ENCODE measurements around the gene TRMU.

The TRMU gene

GRCh38 chr22:46370584-46371291 is 35.2 kb downstream of the TRMU start:
- TF ChIP-seq TEAD4 (IDR thresholded peaks at IDR 0.05) (no peak), ZBTB7A (IDR thresholded peaks at IDR 0.05; ENCODE audit: low read depth) (no peak), MAX (IDR thresholded peaks at IDR 0.05) (no peak), EP300 (IDR thresholded peaks at IDR 0.05; ENCODE audit: borderline replicate concordance) (no peak), CREB1 (IDR thresholded peaks at IDR 0.05; ENCODE audit: low read depth) (no peak), USF1 (IDR thresholded peaks at IDR 0.05) (no peak), RAD21 (IDR thresholded peaks at IDR 0.05; ENCODE audit: low read depth) (no peak)

GRCh38 chr22:46371623-46372226 is 36.2 kb downstream of the TRMU start:
- TF ChIP-seq RAD21 (IDR thresholded peaks at IDR 0.05; ENCODE audit: low read depth) = no peak
- TF ChIP-seq CEBPB (IDR thresholded peaks at IDR 0.05) = no peak
- TF ChIP-seq YY1 (IDR thresholded peaks at IDR 0.05; ENCODE audit: low read depth) = no peak
- TF ChIP-seq ZBTB7A (IDR thresholded peaks at IDR 0.05; ENCODE audit: low read depth) = no peak
- TF ChIP-seq TEAD4 (IDR thresholded peaks at IDR 0.05) = no peak
- no peak for TF ChIP-seq REST (IDR thresholded peaks at IDR 0.05; ENCODE audit: low read depth)
- no peak for TF ChIP-seq CREB1 (IDR thresholded peaks at IDR 0.05; ENCODE audit: low read depth)

- TF ChIP-seq ZBTB7A (IDR thresholded peaks at IDR 0.05; ENCODE audit: low read depth) = no peak
- no peak for TF ChIP-seq TCF12 (IDR thresholded peaks at IDR 0.05; ENCODE audit: low read depth)
- no peak for TF ChIP-seq FOXM1 (IDR thresholded peaks at IDR 0.05; ENCODE audit: borderline replicate concordance, low read depth)
- no peak for TF ChIP-seq TEAD4 (IDR thresholded peaks at IDR 0.05)
- no peak for TF ChIP-seq CEBPB (IDR thresholded peaks at IDR 0.05)
- no peak for TF ChIP-seq YY1 (IDR thresholded peaks at IDR 0.05; ENCODE audit: low read depth)
- TF ChIP-seq NFIC (IDR thresholded peaks at IDR 0.05) = no peak
- no peak for TF ChIP-seq USF1 (IDR thresholded peaks at IDR 0.05)
- TF ChIP-seq EP300 (IDR thresholded peaks at IDR 0.05; ENCODE audit: borderline replicate concordance) = no peak
- TF ChIP-seq CREB1 (IDR thresholded peaks at IDR 0.05; ENCODE audit: low read depth) = no peak
- no peak for TF ChIP-seq RAD21 (IDR thresholded peaks at IDR 0.05; ENCODE audit: low read depth)
- TF ChIP-seq EGR1 (IDR thresholded peaks at IDR 0.05) = no peak
Observed at GRCh38 chr22:46372686-46373085, 37.2 kb downstream of the TRMU start.

- no peak for TF ChIP-seq EP300 (IDR thresholded peaks at IDR 0.05; ENCODE audit: borderline replicate concordance)
- no peak for TF ChIP-seq NFIC (IDR thresholded peaks at IDR 0.05)
- TF ChIP-seq MAX (IDR thresholded peaks at IDR 0.05) = no peak
- TF ChIP-seq TEAD4 (IDR thresholded peaks at IDR 0.05) = no peak
- no peak for TF ChIP-seq REST (IDR thresholded peaks at IDR 0.05; ENCODE audit: low read depth)
- no peak for TF ChIP-seq FOXM1 (IDR thresholded peaks at IDR 0.05; ENCODE audit: borderline replicate concordance, low read depth)
- TF ChIP-seq ZBTB7A (IDR thresholded peaks at IDR 0.05; ENCODE audit: low read depth) = no peak
- no peak for TF ChIP-seq CREB1 (IDR thresholded peaks at IDR 0.05; ENCODE audit: low read depth)
- no peak for TF ChIP-seq TCF12 (IDR thresholded peaks at IDR 0.05; ENCODE audit: low read depth)
- TF ChIP-seq YY1 (IDR thresholded peaks at IDR 0.05; ENCODE audit: low read depth) = no peak
Observed at GRCh38 chr22:46373159-46373558, 37.6 kb downstream of the TRMU start.

- TF ChIP-seq CEBPB (IDR thresholded peaks at IDR 0.05) = no peak
- 0 out of 2 replicates have a peak, but pooled peaks have one; percentile 16 for TF ChIP-seq ZBTB7A (IDR thresholded peaks at IDR 0.05; ENCODE audit: low read depth)
- TF ChIP-seq TCF12 (IDR thresholded peaks at IDR 0.05; ENCODE audit: low read depth) = peak; percentile 92; the same call in 1 of the 2 replicates
- no peak for TF ChIP-seq EGR1 (IDR thresholded peaks at IDR 0.05)
- TF ChIP-seq NFIC (IDR thresholded peaks at IDR 0.05) = peak; percentile 97
- peak; percentile 89 for TF ChIP-seq EP300 (IDR thresholded peaks at IDR 0.05; ENCODE audit: borderline replicate concordance)
- peak; percentile 73 for TF ChIP-seq TEAD4 (IDR thresholded peaks at IDR 0.05)
- TF ChIP-seq FOXM1 (IDR thresholded peaks at IDR 0.05; ENCODE audit: borderline replicate concordance, low read depth) = peak; percentile 70
Observed at GRCh38 chr22:46373921-46374662, 38.6 kb downstream of the TRMU start.

Measured in Ishikawa (cell line).